Measurements from ENCODE around the gene RAB3B.
"Not testable (repeated sequence)": the region's sequence is repeated elsewhere in the genome, so short reads cannot be mapped to it uniquely, and the experiment has no call there.

The RAB3B gene

DNA sequence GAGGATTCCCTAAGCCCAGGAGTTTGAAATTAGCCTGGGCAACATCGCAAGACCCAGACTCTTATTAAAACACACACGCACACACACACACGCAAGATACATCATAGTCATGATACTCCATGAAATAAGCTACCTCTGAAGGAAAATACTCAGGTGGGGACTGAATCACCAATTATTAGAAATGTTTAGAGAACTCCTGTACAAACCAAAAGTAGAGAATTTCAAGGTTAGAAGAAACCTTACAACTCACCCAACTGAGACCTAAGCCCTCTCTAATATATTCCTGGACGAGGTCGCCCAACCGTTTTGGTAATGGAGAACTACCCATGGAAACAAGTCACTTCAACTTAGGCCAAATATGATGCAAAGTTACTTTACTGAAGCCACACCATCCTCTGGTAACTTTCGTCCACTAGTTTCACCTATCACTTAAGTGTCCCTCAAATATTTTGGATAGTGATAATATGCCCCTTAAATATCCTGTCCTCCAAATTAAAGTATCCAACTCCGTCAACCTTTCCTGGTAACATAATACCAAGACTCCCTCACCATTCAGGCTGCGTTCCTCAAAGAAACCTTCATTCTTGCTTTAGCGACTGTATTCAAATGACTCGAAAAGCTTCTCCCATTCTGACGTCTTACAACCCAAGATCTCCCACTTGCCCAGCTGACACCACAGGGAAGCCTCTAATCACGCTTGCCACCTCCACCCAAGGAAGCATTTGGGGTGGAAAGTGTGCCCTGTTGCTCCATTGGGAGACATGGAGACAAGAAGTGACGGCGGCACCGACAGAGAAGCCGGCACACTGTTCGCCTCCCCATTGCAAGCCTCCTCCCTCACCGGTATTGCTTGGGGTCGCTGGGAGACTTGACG lies 112.8 kb downstream of the RAB3B start:
- Histone ChIP-seq H3K9me3 (ENCODE audit: insufficient read depth, low read depth, low read length) (no peaks in the 10 kb centered on the region), H3K4me3 (ENCODE audit: low read length) (peak overlapping the region; percentile 99), H3K27me3 (ENCODE audit: insufficient read depth, low read length) (peaks cover 4% of the 10 kb centered on the region), H3K36me3 (ENCODE audit: insufficient read depth, low read depth, low read length) (peaks cover 5% of the 10 kb centered on the region; the same call in 1 of the 2 replicates), H3K9ac (ENCODE audit: low read depth, low read length) (peak overlapping the region; percentile 98), H3K27ac (ENCODE audit: low read length) (peak overlapping the region; percentile 97), H3K4me1 (ENCODE audit: insufficient read depth, low read length) (peaks cover 3% of the 10 kb centered on the region; the same call in 1 of the 2 replicates)

DNA sequence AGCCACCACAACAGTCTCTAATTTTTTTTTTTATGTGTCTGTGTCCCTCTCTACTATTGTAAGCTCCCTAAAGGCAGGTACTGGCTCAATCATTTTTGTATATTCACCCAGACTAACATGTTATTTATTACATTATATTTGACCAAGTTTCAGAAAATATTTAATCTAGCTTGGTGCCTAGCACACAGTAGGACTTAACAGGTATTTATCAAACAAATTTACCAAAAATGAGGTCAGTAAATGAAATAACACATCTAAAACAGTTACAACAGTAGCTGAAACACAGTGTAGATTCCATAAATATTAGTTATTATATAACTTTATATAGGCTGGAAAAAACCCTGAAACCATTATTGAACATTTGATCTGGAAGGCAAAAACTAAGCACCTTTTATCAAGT lies 114.7 kb downstream of the RAB3B start:
- no peak overlapping the region for H3K9ac ChIP-seq (ENCODE audit: low read depth, low read length)
- H3K4me1 ChIP-seq (ENCODE audit: insufficient read depth, low read length): peaks cover 3% of the 10 kb centered on the region
- H3K9me3 ChIP-seq (ENCODE audit: insufficient read depth, low read depth, low read length): no peaks in the 10 kb centered on the region
- H3K4me3 ChIP-seq (ENCODE audit: low read length): peak overlapping the region; percentile 41
- H3K27ac ChIP-seq (ENCODE audit: low read length): peak overlapping the region; percentile 32
- peaks cover 5% of the 10 kb centered on the region; the same call in 1 of the 2 replicates for H3K36me3 ChIP-seq (ENCODE audit: insufficient read depth, low read depth, low read length)
- H3K27me3 ChIP-seq (ENCODE audit: insufficient read depth, low read length): no peaks in the 10 kb centered on the region

DNA sequence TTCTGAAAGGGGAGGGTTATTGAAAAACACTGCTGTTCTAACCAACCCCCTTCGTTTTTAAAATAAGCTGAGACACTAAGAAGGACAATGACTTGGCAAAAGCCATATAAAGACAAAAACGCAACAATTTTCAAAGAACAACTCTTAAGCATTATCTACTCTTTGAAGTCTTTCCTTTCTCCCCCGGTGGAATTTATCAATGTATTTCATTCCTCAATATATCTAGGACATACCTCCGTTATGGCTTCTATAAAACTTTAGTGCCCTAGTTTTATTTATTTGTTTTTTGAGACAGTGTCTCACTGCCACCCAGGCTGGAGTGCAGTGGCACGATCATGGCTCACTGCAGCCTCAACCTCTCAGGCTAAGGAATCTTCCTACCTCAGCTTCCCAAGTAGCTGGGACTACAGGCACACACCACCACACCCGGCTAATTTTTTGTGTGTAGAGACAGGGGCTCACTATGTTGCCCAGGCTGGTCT lies 115.2 kb downstream of the RAB3B start:
- Histone ChIP-seq H3K9ac (ENCODE audit: low read depth, low read length) (no peak overlapping the region; the same call in 1 of the 2 replicates), H3K27ac (ENCODE audit: low read length) (peak overlapping the region; percentile 32), H3K4me3 (ENCODE audit: low read length) (peak overlapping the region; percentile 41; the same call in 1 of the 2 replicates)

DNA sequence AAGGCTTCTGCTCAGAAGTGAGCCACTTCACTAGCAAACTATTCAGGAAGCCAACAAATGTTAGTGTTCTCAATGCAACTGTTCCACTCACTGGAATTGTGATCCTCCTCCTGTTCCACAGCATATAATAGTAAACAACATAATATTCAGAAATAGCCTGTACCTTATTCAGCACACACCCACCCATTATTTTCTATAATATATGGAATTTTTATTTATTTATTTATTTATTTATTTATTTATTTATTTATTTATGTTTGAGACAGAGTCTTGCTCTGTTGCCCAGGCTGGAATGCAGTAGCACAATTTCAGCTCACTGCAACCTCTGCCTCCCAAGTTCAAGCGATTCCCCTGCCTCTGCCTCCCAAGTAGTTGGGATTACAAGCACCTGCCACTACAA lies 117.2 kb downstream of the RAB3B start:
- not testable (repeated sequence) for H3K27ac ChIP-seq (ENCODE audit: low read length); H3K4me1 ChIP-seq (ENCODE audit: insufficient read depth, low read length); H3K9ac ChIP-seq (ENCODE audit: low read depth, low read length); H3K36me3 ChIP-seq (ENCODE audit: insufficient read depth, low read depth, low read length); H3K27me3 ChIP-seq (ENCODE audit: insufficient read depth, low read length); H3K9me3 ChIP-seq (ENCODE audit: insufficient read depth, low read depth, low read length); H3K4me3 ChIP-seq (ENCODE audit: low read length)

More for the DNA sequence above, 115.2 kb downstream of the RAB3B start:
- Histone ChIP-seq H3K36me3 (ENCODE audit: insufficient read depth, low read depth, low read length) (peaks cover 5% of the 10 kb centered on the region; the same call in 1 of the 2 replicates), H3K27me3 (ENCODE audit: insufficient read depth, low read length) (no peaks in the 10 kb centered on the region), H3K4me1 (ENCODE audit: insufficient read depth, low read length) (peaks cover 3% of the 10 kb centered on the region), H3K9me3 (ENCODE audit: insufficient read depth, low read depth, low read length) (no peaks in the 10 kb centered on the region)

DNA sequence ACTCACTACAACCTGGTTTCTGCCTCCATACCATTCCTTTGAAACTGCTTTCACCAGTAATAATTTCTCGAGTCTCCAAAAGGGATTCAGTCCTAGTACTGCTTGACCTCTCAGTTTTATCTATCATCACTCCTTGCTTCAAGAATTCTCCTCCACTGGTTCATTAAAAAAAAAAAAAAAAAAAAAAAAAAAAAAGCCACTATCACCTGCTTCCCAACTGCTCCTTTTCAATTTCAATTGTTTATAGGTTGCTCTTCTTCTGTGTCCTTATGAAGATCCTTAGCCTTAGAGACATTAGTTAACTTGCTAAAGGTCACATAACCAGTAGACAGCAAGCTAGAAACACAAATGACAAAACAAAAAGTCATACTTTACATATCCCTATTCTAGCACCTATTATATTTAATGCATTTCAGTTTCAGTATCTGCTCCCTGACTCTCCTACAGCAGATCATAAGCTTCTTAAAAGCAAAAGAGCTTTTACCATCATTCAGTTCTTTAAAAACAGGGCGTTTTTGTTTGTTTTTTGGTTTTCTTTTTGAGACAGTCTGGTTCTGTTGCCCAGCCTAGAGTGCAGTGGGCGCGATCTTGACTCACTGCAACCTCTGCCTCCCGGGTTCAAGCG lies 119.0 kb downstream of the RAB3B start:
- Histone ChIP-seq H3K4me1 (ENCODE audit: insufficient read depth, low read length) (peaks cover 3% of the 10 kb centered on the region), H3K27ac (ENCODE audit: low read length) (no peak overlapping the region), H3K9ac (ENCODE audit: low read depth, low read length) (no peak overlapping the region), H3K27me3 (ENCODE audit: insufficient read depth, low read length) (no peaks in the 10 kb centered on the region), H3K4me3 (ENCODE audit: low read length) (no peak overlapping the region), H3K9me3 (ENCODE audit: insufficient read depth, low read depth, low read length) (no peaks in the 10 kb centered on the region), H3K36me3 (ENCODE audit: insufficient read depth, low read depth, low read length) (peaks cover 5% of the 10 kb centered on the region; the same call in 1 of the 2 replicates)

DNA sequence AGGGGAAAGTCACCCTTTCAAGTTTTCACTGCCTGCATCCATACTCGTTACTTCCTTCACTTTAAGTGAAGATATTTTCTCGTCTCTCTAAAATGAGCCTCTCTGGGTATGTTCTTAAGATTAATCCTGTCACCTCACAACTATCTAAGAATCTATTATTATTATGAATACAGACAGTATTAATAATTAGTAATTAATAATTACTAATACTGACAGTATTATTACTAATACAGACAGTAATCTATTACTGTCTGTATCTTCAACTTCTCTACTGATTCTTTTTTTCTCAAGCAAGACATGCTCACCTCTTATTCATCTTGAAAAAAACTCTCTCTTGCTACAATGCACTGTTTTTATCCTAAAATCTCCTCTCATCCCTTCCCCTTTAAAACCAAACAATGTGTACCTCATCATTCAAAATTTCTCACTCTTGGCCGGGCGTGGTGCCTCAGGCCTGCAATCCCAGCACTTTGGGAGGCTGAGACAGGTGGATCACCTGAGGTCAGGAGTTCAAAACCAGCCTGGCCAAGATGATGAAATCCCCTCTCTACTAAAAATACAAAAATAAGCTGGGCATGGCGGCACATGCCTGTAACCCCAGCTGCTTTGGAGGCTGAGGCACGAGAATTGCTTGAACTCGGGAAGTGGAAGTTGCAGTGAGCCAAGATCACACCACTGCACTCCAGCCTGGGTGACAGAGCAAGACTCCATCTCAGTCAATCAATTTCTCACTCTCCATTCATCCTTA lies 119.7 kb downstream of the RAB3B start:
- Histone ChIP-seq H3K4me3 (ENCODE audit: low read length) (no peak overlapping the region), H3K36me3 (ENCODE audit: insufficient read depth, low read depth, low read length) (peaks cover 5% of the 10 kb centered on the region; the same call in 1 of the 2 replicates), H3K9me3 (ENCODE audit: insufficient read depth, low read depth, low read length) (no peaks in the 10 kb centered on the region), H3K4me1 (ENCODE audit: insufficient read depth, low read length) (peaks cover 3% of the 10 kb centered on the region), H3K9ac (ENCODE audit: low read depth, low read length) (no peak overlapping the region), H3K27me3 (ENCODE audit: insufficient read depth, low read length) (no peaks in the 10 kb centered on the region), H3K27ac (ENCODE audit: low read length) (no peak overlapping the region)

DNA sequence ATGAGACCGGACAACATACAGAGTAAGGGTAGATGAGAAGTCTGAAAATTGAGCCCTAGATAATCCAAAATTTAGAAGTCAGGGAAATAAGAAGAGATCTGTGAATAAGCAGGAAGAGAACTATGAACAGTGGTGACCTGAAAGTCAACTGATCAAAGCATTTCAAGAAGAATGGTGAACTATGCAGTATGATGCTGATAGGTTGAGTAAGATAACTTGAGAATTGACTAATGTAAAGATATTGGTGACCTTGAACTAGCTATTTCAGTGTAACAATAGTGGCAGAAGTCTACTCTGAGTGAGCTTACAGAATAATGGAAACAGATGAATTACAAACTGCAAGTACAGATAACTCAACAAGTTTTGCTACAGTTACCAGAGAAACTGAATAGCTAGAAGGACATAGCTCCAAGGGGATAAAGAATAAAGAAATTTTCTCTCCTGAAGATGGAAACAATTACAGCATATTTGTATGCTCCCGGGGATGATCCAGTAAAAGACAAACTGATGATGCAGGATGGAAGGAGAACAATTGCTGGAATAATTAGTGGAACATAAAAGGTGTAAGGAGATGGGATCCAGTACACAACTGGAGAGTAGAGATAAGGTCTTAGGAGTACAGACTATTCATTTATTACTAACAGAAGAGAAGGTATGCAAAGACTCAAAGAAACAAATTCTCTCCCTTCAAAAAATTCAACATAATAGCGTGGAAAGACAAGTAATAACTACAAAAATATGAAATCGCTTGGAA lies 122.8 kb downstream of the RAB3B start:
- Histone ChIP-seq H3K4me3 (ENCODE audit: low read length) (no peak overlapping the region), H3K27ac (ENCODE audit: low read length) (no peak overlapping the region), H3K36me3 (ENCODE audit: insufficient read depth, low read depth, low read length) (no peaks in the 10 kb centered on the region), H3K4me1 (ENCODE audit: insufficient read depth, low read length) (no peaks in the 10 kb centered on the region; the same call in 1 of the 2 replicates), H3K9ac (ENCODE audit: low read depth, low read length) (no peak overlapping the region), H3K9me3 (ENCODE audit: insufficient read depth, low read depth, low read length) (no peaks in the 10 kb centered on the region), H3K27me3 (ENCODE audit: insufficient read depth, low read length) (no peaks in the 10 kb centered on the region)

DNA sequence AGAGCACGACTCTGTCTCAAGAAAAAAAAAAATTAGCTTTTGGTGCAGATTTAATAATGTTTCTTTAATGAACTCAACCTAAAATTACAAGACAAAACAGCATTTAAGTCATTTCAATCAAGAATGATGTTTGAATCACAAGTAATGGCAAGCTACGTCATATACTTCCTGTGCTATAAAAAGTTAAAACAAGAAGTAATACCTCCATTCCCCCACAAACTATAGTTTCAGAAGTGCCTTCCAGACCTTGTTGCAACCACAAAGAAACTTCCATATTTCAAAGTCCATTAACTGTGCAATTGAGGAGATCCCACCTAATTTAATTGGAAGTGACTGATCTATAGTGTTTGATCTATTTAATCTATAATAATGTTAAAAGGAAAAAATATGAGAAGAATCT lies 127.1 kb downstream of the RAB3B start:
- Histone ChIP-seq H3K27ac (ENCODE audit: low read length) (no peak overlapping the region), H3K4me3 (ENCODE audit: low read length) (no peak overlapping the region), H3K36me3 (ENCODE audit: insufficient read depth, low read depth, low read length) (no peaks in the 10 kb centered on the region), H3K27me3 (ENCODE audit: insufficient read depth, low read length) (no peaks in the 10 kb centered on the region), H3K4me1 (ENCODE audit: insufficient read depth, low read length) (peaks cover 16% of the 10 kb centered on the region; the same call in 1 of the 2 replicates), H3K9me3 (ENCODE audit: insufficient read depth, low read depth, low read length) (no peaks in the 10 kb centered on the region), H3K9ac (ENCODE audit: low read depth, low read length) (no peak overlapping the region)

DNA sequence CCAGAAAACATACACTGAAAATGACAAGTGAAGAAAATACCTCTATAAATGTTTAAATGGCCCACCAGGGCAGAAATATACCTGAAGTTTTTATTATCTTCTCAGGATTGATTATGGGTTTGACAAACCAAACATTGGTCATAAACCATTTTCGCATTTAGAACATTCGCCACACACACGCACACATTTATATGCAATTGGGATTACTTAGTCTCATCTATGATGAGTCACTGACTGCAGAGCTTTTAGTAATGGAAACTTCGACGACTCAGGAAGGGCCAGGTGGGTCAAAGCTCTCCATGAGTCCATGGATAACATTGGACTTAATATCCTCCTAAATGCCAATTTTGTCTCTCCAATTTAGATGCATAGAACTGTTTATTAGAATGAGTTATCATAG lies 128.8 kb downstream of the RAB3B start:
- Histone ChIP-seq H3K36me3 (ENCODE audit: insufficient read depth, low read depth, low read length) (no peaks in the 10 kb centered on the region), H3K4me3 (ENCODE audit: low read length) (no peak overlapping the region), H3K9me3 (ENCODE audit: insufficient read depth, low read depth, low read length) (no peaks in the 10 kb centered on the region), H3K27me3 (ENCODE audit: insufficient read depth, low read length) (no peaks in the 10 kb centered on the region), H3K9ac (ENCODE audit: low read depth, low read length) (no peak overlapping the region), H3K4me1 (ENCODE audit: insufficient read depth, low read length) (peaks cover 17% of the 10 kb centered on the region; the same call in 1 of the 2 replicates), H3K27ac (ENCODE audit: low read length) (no peak overlapping the region)

DNA sequence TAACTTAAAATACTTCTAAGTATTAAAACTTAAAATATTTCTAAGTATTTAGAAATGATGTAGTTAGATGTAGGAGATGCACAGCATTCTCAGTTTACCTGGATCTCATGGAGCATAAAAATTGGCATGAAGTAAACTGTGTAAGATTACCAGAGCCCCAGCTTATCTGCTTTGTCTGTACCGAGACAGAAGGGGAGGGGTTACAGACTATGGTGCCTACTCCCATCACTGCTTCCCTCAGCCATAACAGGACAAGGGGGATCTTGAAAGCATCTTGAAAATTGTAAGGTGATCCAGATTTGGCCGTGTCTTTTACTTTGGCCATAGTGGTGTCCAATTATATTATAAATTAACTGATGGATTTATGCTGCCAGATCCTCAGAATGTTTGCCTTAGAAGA lies 130.8 kb downstream of the RAB3B start:
- Histone ChIP-seq H3K4me1 (ENCODE audit: insufficient read depth, low read length) (peaks cover 17% of the 10 kb centered on the region), H3K27me3 (ENCODE audit: insufficient read depth, low read length) (no peaks in the 10 kb centered on the region), H3K27ac (ENCODE audit: low read length) (no peak overlapping the region), H3K9ac (ENCODE audit: low read depth, low read length) (0 out of 2 replicates have a peak overlapping the region, but pooled peaks have one; percentile 2), H3K9me3 (ENCODE audit: insufficient read depth, low read depth, low read length) (no peaks in the 10 kb centered on the region), H3K4me3 (ENCODE audit: low read length) (no peak overlapping the region), H3K36me3 (ENCODE audit: insufficient read depth, low read depth, low read length) (peaks cover 4% of the 10 kb centered on the region; the same call in 1 of the 2 replicates)
